Measurements from ENCODE around the gene ARHGEF6.
A peak's percentile ranks its signal among the peaks of the same experiment; 100 is the strongest.
"Not testable (repeated sequence)": the region's sequence is repeated elsewhere in the genome, so short reads cannot be mapped to it uniquely, and the experiment has no call there.

ARHGEF6 gene

DNA sequence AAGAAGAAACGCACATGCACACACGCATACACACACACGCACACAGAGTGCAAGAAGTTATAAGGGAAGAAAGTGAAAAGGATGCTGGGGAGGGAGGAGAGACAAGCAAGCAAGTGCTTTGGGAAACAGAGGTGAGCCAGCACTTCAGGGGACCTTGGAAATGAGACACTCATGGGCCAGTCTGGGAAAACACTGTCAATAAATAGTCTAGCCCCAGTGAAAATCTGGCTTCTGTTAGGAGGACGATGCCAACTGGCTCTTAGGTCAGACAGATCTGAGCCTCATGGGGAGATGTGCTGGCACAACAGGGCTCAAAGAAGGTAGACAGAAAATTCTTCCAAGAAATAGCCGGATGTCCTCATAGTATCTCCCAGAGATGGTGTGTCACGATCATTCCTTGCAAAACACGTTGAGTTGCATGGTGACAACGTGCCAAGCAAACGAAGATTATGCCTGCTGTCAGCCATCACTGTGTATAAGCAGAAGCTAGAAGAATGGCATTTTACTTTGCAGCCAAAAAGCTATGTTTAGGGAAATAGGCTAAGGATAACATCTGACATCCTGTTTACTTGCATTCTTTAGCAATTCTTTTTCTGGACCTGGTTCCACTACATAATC is 557 bp upstream of the ARHGEF6 start:
- no peak for DNase-seq

DNA sequence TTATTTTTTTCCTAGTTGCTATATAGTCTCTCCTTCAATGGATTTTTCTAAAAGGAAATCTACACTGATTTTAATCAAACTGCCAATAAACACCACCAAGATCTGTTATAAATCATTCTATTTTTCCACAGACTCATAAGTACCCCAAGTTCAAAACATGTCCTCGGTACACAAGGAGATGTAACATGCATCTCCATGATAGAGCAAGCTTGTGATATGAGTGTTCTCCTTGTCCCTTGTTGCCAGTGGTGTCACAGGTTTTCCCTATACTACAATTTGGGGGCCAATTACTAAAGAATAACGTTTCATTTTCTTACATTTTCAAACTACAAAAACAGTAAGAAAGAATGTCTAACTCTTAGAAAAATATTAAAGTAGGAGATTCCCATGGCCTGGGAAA is 491 bp downstream of the ARHGEF6 start:
- DNase-seq = no peak

DNA sequence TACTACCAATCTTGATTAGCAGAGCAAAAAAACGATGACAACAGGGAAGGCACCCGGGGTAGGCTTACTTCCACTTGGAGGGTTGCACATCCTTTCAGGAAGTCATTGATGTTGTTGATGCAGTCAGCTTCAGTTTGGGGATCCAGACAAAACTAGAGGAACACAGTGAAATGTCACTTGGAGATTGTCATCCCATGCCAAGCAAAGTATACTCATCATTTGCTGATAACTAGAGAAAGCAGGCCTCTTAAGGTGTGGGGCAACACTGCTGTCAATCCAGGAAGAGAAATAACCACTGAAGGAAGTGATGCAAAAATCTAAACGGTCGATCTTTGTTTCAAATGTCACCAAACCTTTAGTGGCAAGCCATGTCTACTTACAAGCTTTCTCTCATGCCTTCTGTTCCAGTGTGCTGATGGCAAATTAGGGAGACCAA is 1.4 kb downstream of the ARHGEF6 start:
- DNase-seq = no peak

DNA sequence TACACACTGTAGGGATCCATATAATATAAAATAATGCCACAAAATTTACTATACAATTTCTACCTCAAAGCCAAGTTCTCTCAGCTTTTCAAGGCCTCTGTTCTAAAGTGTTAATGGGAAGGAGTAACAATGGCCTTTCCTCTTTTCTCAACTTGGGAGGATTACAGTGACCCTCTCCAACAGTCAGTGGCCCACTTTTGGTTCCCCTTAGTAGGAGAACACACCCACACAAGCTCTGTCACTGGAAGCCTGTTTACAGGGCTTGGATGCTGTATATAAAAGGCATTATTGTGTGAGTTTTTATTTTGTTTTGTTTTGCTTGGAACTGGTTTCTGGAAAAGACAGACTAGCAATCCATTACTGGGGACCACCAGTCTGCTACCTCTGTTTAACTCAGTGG is 1.8 kb downstream of the ARHGEF6 start:
- no peak for DNase-seq

DNA sequence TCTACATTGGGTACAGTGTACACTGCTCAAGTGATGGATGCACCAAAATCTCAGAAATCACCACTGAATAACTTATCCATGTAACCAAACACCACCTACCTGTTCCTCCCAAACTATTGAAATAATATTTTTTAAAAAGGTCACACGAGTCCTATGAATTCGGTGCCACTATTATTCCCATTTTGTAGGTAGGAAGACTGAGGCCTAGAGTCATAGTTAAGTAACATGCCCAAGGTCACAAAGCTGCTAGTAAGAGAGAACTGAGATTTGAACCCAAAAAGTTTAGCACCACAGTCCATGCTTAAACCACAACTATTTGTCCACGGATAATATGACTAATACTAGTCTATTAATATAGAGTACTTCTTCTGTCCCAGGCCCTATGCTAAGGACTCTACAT is 2.7 kb downstream of the ARHGEF6 start:
- no peak for DNase-seq

- no peak for DNase-seq
Measured at GRCh38 chrX:136773648-136774047, 7.1 kb downstream of the ARHGEF6 start.

- DNase-seq = not testable (repeated sequence)
Measured at GRCh38 chrX:136771869-136772268, 8.9 kb downstream of the ARHGEF6 start.

DNA sequence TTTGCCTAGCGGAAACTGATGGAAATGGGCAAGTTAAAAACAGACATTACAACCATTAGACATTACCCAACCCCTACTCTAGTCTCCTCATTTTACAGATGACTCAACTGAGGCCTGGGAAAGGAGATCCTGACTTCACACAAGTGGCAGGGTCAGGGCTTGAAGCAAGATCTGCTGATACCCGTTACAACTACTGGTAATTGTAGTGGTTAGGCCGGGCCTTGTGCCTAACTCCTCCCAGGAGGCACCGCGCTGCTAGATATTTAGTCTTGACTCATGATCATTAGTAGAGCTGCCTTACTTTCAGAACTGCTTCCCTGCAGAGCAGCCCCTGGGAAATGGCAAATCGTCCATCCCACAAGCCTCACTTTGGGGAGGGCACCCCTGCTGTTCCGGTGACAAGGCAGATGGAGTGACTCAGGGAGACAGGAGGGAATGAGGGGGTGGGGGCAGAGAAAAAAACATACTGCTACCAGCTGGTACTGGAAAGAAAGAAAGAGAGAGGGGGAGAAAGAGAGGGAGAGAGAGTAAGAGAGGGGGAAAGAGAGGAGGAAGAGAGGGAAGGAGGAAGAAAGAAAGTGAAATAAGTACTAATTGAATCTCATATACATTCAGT is 12.2 kb downstream of the ARHGEF6 start:
- peak; percentile 65 for DNase-seq

GRCh38 chrX:136767104-136767941 is 13.4 kb downstream of the ARHGEF6 start:
- peak; percentile 17 for DNase-seq

GRCh38 chrX:136766785-136767103 is 14.0 kb downstream of the ARHGEF6 start:
- DNase-seq = no peak

GRCh38 chrX:136765821-136766356 is 14.8 kb downstream of the ARHGEF6 start:
- no peak for DNase-seq

GRCh38 chrX:136764206-136764605 is 16.5 kb downstream of the ARHGEF6 start:
- no peak for DNase-seq

- no peak for DNase-seq
Measured at GRCh38 chrX:136762820-136763452, 17.8 kb downstream of the ARHGEF6 start.

- no peak for DNase-seq
Measured at GRCh38 chrX:136761421-136761820, 19.3 kb downstream of the ARHGEF6 start.

DNA sequence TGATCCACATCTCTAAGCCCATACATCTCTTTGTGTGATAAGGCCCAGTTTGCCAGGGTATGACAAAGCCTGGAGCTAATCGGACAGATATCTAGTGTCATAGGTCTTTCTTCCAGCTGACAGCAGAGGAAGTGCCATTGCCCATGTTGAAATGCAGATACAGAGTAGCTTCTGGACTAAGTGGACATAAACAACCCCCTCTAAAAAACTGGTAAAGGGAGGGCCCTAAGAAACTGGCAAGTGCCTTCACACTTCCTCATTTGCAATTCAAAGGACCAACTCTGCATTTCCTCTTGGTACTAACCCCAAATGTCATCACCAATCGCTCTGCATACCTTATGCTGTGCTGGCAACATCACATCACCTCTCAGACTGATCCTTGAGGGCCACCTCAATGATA is 20.8 kb downstream of the ARHGEF6 start:
- DNase-seq = no peak

- DNase-seq = no peak
Measured at GRCh38 chrX:136755411-136755810, 25.3 kb downstream of the ARHGEF6 start.

- DNase-seq = no peak
Measured at GRCh38 chrX:136754651-136755050, 26.1 kb downstream of the ARHGEF6 start.

- no peak for DNase-seq
Measured at GRCh38 chrX:136752796-136753195, 27.9 kb downstream of the ARHGEF6 start.

DNA sequence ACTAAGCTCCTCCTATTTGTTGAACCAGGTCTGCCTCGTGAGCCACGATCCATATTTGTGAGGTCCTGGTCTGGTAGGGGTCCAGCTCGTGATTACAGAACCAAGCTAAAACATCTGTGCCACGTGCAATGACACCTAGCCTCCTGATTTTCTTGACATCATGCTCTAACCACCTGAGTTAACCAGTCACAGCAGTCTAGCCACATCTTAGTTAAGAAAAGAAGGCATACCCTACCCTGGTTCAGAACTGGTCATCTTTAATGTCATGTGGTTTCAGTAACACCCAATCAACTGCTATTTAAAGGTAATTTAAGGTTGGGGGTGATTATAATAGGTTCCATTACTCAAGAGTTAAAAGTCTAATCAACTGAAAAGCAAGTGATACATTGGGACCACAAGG is 28.4 kb downstream of the ARHGEF6 start:
- no peak for DNase-seq

GRCh38 chrX:136750364-136750763 is 30.4 kb downstream of the ARHGEF6 start:
- DNase-seq = no peak

GRCh38 chrX:136747003-136747986 is 33.4 kb downstream of the ARHGEF6 start:
- no peak for DNase-seq

All from NCI-H524 treated with DMSO at 0.1 percent for 48 hours (cell line).